Body of pancreas (tissue), 4 donors: ENCODE results near the gene GP2. TPM values are rescaled to one million over a fixed set of nuclear protein-coding genes. Genes with fewer than 3 reads are reported as not detected.

Experiments used
- ATAC-seq: fragments of 150-250 bp; one replicate; pipeline ENCODE4 v1.9.1; 2016
- DNase-seq, 4 donors: peaks; one replicate each; pipeline ENCODE4 v3.0.0-alpha.2; 2019
- H3K27ac ChIP-seq, 4 donors: fragments of 200-600 bp; sonication (generic); 1 replicate in 3 of 4; 2 replicates in 1 of 4; pipeline versions ENCODE4 v1.5.1 to v1.6.1; 2016 to 2019; ENCODE audit warnings: mild to moderate bottlenecking in 1 of 4, mixed read lengths in 1 of 4, moderate library complexity in 1 of 4
- H3K27me3 ChIP-seq, 2 donors: fragments of 200-600 bp; sonication (generic); one replicate each; pipeline ENCODE4 v1.6.0; 2016; ENCODE audit warnings: mild to moderate bottlenecking in 1 of 2
- H3K36me3 ChIP-seq, 2 donors: fragments of 200-600 bp; sonication (generic); replicated peaks in 1 of 2; 2 replicates each; pipeline ENCODE4 v1.5.1; 2016; ENCODE audit warnings: low read depth in 2 of 2; ENCODE audit not compliant: insufficient read depth in 1 of 2
- H3K4me1 ChIP-seq: fragments of 200-600 bp; sonication (generic); one replicate; pipeline ENCODE4 v1.6.0; 2016
- H3K4me3 ChIP-seq, 2 donors: fragments of 200-600 bp; sonication (generic); 1 replicate in 1 of 2; 2 replicates in 1 of 2; pipeline ENCODE4 v1.5.1; 2016 to 2019
- H3K9me3 ChIP-seq, 3 donors: fragments of 200-600 bp; sonication (generic); 1 replicate in 2 of 3; 2 replicates in 1 of 3; pipeline ENCODE4 v1.5.1; 2016
- POLR2A ChIP-seq, 3 donors: fragments of 450-650 bp; IDR thresholded peaks; one replicate each; pipeline ENCODE4 v1.6.1; 2016; ENCODE audit warnings: antibody characterized with exemption in 3 of 3, mild to moderate bottlenecking in 2 of 3
- WGBS, 2 donors: methylation state at CpG; one replicate each; pipeline ENCODE4 v1.1.5; 2017; 5-methylcytosine and 5-hydroxymethylcytosine counted together
- intact Hi-C: fragments of 100-400 bp; cut with DNase I; formaldehyde crosslinking; loops from one replicate; pipeline ENCODE4 v1.15.1; 2023
- total RNA-seq, 2 donors: library from RNA; depleted of rRNA; stranded (reverse); fragments of >200 nt; gene quantifications; one replicate each; pipeline ENCODE4 v1.1.0, GENCODE V29; 2016
- TF ChIP-seq, protein P1 (sequence below), 7 experiments: fragments of 450-650 bp in 4 of 7; fragments of 200-600 bp in 3 of 7; sonication (generic) in 3 of 7; IDR thresholded peaks; one replicate each; pipeline ENCODE4 v1.5.1; 2016 to 2019; ENCODE audit warnings: antibody characterized with exemption in 7 of 7

Gene GP2
- total RNA-seq, 2 donors from 2014 or later: 12,053 to 14,662 TPM

GRCh38 chr16:20348365-20349185, 21.3 kb upstream of the GP2 start:
- intact Hi-C loops: no loop called here
- Histone ChIP-seq H3K4me1 (peaks cover 42% of the 10 kb centered on the region), H3K9me3 (no peaks in the 10 kb centered on the region), H3K4me3 (no peak overlapping the region), H3K27me3 (no peaks in the 10 kb centered on the region), H3K27ac (peak overlapping the region; percentile 61 to 69 (median 63)), H3K36me3 (no peaks in the 10 kb centered on the region)
- TF ChIP-seq, protein P1, sequence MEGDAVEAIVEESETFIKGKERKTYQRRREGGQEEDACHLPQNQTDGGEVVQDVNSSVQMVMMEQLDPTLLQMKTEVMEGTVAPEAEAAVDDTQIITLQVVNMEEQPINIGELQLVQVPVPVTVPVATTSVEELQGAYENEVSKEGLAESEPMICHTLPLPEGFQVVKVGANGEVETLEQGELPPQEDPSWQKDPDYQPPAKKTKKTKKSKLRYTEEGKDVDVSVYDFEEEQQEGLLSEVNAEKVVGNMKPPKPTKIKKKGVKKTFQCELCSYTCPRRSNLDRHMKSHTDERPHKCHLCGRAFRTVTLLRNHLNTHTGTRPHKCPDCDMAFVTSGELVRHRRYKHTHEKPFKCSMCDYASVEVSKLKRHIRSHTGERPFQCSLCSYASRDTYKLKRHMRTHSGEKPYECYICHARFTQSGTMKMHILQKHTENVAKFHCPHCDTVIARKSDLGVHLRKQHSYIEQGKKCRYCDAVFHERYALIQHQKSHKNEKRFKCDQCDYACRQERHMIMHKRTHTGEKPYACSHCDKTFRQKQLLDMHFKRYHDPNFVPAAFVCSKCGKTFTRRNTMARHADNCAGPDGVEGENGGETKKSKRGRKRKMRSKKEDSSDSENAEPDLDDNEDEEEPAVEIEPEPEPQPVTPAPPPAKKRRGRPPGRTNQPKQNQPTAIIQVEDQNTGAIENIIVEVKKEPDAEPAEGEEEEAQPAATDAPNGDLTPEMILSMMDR (IDR thresholded peaks at IDR 0.05): peak in 4 of 7 experiments; percentile 23 to 48 (median 39)
- TF ChIP-seq POLR2A (IDR thresholded peaks at IDR 0.05): peak; percentile 12 to 21 (median 13)
- 42 to 44% methylated on average over 20 to 67 of the region's 77 CpGs for WGBS, 2 donors
- ATAC-seq (peak; percentile 70), DNase-seq (peak; percentile 66 to 80 (median 74))

GRCh38 chr16:20347666-20348364, 20.5 kb upstream of the GP2 start:
- ATAC-seq: peak; percentile 65
- DNase-seq: peak in 3 of 4 donors; percentile 34 to 75 (median 67)
- Histone ChIP-seq H3K4me1 (peaks cover 36% of the 10 kb centered on the region), H3K27me3 (no peaks in the 10 kb centered on the region), H3K27ac (peak overlapping the region; percentile 61 to 69 (median 63)), H3K4me3 (no peak overlapping the region), H3K9me3 (no peaks in the 10 kb centered on the region), H3K36me3 (no peaks in the 10 kb centered on the region)
- 68 to 71% methylated on average over 12 of the region's 12 CpGs for WGBS, 2 donors
- intact Hi-C loops: no loop called here
- TF ChIP-seq POLR2A (IDR thresholded peaks at IDR 0.05): peak in 1 of 3 donors; percentile 5
- TF ChIP-seq, protein P1 (IDR thresholded peaks at IDR 0.05): no peak

- no peak for DNase-seq
- Histone ChIP-seq H3K9me3 (no peaks in the 10 kb centered on the region), H3K27ac (no peak overlapping the region), H3K4me1 (peaks cover 28% of the 10 kb centered on the region), H3K36me3 (no peaks in the 10 kb centered on the region), H3K4me3 (no peak overlapping the region), H3K27me3 (no peaks in the 10 kb centered on the region)
- TF ChIP-seq POLR2A (IDR thresholded peaks at IDR 0.05): no peak
- TF ChIP-seq, protein P1 (IDR thresholded peaks at IDR 0.05): no peak
- ATAC-seq: no peak
- 74 to 80% methylated on average over 5 of the region's 5 CpGs for WGBS, 2 donors
- intact Hi-C loops: no loop called here
These were observed 17.3 kb upstream of the GP2 start for GRCh38 chr16:20344611-20345010.

GRCh38 chr16:20339744-20340143, 12.4 kb upstream of the GP2 start:
- Histone ChIP-seq H3K27ac (no peak overlapping the region), H3K4me1 (peaks cover 30% of the 10 kb centered on the region), H3K4me3 (no peak overlapping the region), H3K36me3 (no peaks in the 10 kb centered on the region), H3K9me3 (no peaks in the 10 kb centered on the region), H3K27me3 (no peaks in the 10 kb centered on the region)
- no peak for DNase-seq
- TF ChIP-seq, protein P1 (IDR thresholded peaks at IDR 0.05): no peak
- TF ChIP-seq POLR2A (IDR thresholded peaks at IDR 0.05): no peak
- intact Hi-C loops: no loop called here
- ATAC-seq: no peak
- 94 to 95% methylated on average over 3 of the region's 3 CpGs for WGBS, 2 donors
